HG03571 (cell line): ENCODE results near the gene RASGRF1.

Source experiments
- ATAC-seq: cut with Tn5 transposase; IDR thresholded peaks from one replicate; pipeline ENCODE4 v1.9.1; 2021; ENCODE audit not compliant: unreplicated experiment

RASGRF1 gene

DNA sequence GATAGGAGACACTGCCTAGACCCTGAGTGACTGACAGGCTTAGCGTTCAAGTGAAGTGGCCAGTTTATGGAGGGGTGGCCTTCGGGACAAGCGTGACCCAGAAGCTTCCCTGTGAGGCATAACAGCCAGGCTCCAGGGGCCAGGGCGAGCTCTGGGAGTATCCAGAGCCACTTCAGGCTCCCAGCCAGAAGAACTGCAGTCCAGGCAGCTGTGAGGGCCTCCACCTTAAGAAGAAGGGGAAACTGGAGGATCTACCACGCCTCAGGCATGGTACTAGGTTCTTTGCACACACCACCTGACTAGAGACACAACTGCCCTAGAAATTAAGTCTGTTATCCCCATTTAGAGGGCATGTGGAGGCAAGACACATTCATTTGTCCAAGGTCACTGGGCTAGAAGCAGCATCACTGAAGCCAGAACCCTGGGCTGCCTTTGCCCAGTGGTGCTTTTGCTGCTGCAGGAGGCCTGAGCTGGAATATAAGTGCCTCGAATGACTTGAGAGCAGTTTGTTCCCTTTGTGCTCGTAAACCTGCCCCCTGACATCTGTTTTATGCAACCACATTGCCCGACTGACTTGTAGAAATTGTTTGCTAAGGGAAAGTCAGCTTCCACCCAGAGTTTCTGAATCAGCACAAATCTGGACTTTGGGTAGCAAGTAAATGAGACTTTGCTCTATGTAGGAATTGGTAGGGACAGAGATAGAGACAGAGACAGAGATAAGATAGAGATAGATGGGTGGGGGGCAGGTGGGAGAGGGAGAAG lies 23.3 kb downstream of the RASGRF1 start:
- no peak for ATAC-seq

DNA sequence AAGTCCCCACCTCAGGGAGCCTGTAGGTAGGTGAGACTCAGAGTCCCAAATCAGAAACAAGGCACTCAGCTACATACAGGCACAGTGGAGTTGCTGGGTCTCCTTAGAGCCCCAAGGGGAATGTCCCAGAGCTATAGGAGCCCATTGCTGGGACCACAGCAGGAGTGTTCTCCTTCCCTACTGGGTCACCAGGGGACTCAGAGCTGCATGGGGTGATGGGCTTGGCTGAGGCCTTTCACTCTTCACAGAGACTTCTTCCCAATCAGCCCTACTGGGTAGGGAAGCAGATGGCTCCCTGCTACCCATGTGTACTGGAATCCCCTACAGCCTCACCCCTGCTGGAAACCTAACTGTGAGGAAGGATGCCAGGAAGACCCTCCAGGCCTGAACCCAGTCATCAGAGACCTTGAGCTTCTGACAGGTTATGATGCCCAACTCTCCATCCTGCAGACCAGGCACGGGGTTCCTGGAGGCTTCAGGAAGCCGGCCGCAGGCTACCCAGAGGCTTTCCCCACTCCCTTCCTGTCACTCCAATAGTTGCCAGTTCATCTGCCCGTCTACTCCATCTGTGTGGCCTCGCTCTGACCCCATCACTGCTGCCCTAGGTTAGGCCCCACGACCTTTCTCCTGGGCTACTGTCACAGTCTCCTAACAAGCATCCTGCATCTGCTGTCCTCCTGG lies 24.0 kb downstream of the RASGRF1 start:
- no peak for ATAC-seq

DNA sequence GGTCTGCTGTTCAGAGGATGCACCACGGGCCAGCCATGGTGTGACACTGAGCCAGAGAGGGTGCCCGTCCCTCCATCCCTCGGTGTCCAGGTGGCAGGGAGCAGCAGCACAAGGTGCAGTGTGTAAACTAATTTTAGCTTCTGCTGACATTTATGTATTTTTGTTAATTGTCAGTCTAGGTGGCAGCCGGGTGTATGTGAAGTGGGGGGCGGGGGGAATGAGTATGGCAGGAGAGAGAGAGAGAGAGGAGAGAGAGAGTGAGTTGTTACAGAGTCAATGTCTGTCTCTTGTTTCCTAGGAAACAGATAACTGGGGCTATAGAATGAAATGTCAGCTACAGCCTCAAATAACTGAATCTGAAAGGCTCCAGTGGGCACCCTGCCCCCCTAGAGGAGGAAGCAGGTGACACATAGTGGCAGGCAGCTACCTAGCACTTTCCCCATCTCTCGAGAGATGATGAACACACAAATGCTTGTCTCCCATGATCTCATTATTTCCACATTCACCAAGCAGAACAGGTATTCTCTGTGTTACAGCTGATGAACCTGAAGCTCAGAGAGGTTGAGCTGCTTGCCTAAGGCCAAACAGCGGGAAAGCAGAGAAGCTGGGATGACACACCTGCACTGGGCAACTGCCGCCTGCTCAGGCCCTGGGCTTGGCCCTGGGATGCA lies 24.7 kb downstream of the RASGRF1 start:
- ATAC-seq: no peak

DNA sequence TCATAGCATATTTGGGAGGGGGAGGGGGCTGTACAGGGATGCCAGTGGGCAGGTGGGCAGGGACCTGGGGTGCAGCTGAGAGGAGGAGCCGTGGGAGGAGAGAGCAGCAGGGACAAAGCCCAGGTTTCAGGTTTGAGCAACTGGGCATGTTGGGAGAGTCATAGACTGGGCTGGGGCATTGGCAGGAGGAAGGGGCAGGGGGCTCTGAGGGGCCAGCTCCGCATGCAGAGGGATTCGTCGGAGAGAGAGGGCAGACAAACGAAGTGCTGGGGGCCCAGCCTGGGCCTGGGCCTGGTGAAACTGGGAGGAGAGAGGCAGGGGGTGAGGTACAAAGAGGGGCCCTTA lies 25.2 kb downstream of the RASGRF1 start:
- no peak for ATAC-seq

DNA sequence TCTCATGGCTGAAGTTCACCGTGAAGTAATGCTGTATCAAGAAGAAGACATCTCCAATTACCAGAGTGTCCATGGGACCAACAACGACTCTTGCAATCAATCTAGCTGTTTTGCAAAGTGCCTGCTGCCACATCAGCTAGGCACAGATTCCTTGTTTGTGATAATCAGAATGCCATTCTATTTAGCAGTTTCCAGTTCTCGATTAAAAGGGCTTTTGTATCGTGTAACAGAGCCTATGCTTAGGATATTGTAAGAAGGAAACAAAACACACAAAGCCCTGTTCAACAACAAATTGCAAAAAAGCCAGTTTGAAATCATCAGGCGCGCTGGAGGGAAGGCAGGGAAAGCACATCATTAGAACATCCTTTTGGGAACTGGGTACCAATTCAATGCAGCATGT lies 26.1 kb downstream of the RASGRF1 start:
- ATAC-seq: no peak

DNA sequence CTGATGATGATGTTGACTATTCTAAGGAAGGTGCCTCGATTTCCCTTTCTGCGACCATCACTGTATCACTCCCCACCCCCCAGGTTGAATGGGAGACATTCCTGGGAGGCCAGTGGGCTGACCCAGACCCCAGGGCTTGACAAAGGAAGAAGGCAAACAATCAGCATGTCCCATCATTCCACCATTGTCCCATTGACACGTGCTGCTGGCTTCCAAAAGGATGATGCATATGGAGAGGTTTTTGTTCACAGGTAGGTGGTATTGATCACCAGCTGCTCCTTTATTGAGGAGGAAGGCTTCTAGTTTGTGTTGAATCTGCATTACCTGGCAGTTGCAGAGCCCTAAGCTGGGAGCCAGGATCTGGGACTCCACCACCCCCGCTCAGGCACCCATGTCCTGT lies 30.4 kb downstream of the RASGRF1 start:
- ATAC-seq: no peak

DNA sequence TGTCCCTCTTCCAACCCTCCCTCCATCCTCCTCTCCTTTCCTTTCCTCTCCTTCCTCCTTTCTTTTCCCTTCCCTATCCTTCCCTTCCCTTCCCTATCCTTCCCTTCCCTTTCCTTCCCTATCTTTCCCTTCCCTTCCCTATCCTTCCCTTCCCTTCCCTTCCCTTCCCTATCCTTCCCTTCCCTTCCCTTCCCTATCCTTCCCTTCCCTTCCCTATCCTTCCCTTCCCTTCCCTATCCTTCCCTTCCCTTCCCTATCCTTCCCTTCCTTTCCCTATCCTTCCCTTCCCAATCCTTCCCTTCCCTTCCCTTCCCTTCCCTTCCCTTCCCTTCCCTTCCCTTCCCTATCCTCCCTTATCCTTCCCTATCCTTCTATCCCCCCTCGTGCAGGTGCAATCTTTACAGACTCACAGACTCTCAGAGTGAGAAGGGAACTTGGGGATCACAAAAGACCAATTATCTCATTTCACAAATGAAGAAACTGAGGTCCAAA lies 31.5 kb downstream of the RASGRF1 start:
- ATAC-seq: no peak

DNA sequence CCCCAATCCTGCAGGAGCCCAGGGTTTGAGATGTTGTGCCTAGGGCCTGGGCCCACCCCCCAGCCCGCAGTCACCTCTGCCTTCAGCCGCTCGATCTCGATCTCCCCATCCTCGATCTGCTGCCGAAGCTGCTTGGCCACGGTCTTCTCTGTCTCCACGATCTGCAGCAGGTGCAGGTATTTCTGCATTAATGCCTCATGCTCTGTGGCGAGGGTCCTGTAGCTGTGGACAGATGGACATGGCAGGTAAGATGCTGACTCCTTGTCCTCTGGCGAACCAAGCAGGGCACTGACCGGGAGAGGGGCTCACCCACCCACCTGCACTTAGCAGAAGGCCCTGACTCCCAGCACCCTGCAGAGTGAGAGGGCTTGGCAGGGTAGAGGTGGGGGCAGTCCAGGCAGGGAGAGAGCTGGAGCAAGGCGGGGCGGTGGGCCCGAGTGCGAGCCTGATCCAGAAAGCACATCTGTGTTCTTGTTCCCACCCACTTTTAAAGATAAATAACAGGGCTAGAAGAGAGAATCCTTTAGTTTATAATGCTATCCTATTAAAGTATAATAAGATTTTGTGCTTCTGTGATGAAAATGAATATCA lies 32.2 kb downstream of the RASGRF1 start:
- no peak for ATAC-seq

DNA sequence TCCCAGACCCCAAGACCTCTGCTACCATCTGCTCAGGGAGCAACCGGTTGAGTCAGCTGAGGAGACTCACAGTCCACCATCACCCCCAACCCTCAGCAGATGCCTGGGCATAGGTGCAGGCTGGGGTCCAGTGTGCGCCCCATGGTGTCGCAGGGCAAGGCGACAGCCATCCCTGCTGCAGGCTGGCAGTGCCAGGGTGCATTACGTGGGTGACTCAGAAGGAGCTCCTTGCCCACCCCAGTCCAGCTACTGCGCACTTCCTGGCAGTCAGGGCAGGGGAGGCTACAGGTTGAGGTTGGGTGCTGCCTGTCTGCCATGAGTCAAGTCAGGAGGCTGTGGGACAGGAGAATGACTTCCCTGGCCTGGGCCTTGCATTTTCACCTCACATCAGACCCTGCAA lies 33.5 kb downstream of the RASGRF1 start:
- ATAC-seq: no peak

DNA sequence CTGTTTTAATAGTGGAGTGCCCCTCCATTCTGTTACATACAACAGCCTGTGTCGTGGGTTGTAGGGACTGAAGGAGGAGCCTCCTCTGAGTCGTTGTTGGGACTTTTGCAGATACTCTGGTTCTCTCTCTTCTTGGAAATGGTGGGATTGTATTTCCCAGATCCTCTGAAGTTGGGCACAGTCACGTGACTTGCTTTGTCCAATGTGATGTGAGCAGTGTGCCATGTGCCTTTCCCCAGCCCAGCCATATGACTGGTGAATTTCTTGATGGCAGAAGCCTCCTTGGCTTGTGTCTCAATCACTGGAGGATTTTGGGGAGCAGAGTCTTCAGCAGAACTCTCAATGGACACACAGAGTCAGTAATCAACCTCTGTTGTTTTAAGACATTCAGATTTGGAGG lies 36.2 kb downstream of the RASGRF1 start:
- no peak for ATAC-seq

DNA sequence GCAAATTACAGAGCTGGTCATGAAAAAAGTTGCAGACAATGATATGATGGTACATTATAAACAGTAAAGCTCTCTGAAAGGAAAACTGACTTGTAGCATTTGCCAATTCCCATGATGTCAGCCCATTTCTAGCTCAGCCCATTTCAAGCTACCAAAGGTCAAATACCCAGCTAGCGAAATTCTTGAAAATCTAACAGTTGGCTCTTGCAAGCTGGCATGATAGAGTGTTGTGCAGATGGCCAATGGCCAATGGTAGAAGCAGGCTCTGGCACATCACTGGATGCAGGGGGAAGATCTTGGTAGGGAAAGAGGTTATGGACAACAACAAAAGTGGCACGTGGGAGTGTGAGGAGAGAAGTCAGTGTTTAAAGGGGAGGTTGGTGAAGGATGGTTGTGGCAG lies 36.7 kb downstream of the RASGRF1 start:
- no peak for ATAC-seq

DNA sequence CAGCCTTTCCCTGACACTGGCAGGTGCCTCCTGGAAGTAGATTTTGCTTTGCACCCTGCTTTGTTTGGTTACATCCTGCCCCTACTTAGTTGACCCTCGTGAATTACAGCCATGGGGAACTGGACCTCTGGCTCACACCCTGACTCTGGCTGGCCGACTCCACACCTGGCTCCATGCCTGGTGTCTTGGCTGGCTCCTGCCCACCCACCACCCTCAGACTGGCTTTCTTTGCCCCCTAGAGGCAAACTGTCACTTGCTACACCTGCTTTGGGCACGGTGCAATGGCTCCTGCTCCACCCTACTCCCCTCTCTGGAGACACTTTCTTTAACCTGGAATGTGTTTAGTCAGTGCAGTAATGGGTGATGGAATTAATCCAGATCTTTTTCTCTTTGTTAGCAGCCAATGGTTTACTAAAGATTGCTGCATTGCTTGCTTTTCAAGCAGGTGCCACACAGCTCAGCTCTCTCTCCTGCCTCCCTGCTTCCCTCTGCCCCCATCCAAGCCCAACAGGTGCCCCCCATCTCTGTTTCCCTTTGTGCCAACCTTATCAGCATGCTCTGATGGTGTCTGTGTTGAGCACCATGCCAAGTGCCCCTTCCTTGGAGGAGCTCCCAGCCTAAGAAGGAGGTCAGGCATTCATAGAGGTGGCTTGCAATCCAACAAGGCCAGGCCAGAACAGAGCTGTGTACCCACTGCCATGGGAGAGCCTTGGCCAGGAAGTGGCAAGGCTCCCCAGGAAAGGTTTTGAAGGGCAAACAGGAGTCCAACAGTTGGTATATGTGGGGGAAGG lies 38.4 kb downstream of the RASGRF1 start:
- ATAC-seq: no peak

DNA sequence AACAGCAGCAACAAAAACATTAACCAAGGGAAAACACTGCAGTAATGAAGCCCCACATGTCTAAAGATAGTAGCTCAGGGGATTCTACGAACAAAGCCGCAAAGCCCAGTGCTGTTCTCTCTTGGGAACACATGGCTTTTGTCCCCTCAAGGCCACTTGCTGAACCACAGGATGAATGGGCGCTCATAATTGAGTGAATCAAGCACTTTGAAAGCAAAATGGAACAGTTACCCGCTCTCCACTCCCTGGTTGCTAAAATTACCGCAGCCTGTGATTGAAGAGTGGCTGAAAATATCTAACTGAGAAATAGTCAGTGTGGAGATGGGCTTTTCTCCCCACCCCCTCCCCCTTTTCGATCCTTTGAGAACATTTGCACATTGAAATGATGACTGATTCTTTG lies 39.6 kb downstream of the RASGRF1 start:
- no peak for ATAC-seq

DNA sequence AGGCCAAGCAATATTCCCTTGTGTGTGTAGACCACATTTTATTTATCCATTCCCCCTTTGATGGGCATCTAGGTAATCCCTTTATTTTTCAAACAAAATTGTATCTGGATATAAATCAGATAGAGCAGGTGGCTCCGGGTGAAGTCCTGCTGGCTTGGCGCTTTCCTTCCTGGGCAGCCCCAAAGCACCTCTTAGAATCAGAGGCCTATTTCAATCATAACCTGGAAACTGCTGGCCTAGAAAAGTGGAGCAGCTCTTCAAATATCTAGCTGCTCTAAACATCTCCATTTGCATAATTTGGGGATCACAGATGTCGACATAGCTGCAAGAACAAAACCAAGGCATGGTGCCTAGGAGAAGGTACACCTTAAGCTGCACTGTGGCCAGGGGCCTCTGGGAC lies 40.2 kb downstream of the RASGRF1 start:
- no peak for ATAC-seq

DNA sequence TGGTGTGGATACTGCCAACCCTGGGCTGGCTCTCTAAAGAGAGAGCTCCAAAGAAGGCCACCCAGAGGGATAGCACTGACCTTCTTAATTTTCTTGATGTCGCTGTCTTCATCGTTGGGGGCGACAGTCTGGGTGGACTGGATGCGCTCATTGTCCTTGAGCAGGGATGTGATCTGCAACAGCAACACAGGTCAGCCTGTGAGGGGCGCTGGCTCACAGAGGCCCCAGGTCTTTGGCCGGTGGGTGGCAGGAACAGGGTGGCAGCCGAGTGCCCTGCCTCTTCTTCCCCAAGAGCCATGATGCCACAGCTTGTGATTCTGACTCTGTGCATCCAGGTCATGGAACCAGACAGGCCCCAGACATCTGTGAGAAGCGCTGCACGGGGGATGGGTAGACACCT lies 41.2 kb downstream of the RASGRF1 start:
- ATAC-seq: no peak

DNA sequence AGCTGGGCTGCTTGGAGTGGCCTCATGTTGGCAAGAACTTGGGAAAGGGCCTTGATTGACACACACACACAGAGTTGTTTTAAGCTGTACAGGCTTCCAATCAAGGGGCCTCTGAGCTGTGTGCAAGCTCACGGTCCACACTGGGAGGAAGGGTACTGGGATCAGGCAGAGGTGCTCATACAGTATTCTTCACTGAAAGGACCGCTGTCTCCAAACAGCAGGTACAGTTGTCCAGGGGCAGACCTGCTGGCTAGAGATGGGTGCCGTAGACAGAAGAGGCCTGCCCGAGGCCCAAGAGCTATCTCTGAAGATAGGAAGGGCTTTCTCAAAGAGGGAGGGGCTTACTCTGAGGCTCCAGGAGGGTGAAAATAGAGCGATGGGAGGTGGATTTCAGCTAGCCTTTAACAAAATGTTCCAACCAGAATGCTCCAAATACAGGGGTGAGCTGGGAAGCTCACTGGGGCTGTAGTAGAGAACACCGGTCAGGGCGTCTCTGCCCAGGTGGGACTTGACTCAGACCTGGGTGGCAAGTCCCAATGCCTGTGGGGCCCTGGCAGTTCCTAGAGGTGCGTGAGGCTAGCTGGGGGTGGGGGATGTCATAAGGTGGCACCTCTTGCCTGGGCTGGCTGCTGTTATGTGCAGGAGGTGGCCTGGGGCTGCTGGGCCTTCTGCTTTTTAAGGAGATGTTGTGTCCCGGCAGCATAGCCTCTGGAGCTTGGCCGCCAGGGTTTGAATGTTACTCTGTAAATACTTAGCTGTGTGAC lies 42.7 kb downstream of the RASGRF1 start:
- no peak for ATAC-seq

DNA sequence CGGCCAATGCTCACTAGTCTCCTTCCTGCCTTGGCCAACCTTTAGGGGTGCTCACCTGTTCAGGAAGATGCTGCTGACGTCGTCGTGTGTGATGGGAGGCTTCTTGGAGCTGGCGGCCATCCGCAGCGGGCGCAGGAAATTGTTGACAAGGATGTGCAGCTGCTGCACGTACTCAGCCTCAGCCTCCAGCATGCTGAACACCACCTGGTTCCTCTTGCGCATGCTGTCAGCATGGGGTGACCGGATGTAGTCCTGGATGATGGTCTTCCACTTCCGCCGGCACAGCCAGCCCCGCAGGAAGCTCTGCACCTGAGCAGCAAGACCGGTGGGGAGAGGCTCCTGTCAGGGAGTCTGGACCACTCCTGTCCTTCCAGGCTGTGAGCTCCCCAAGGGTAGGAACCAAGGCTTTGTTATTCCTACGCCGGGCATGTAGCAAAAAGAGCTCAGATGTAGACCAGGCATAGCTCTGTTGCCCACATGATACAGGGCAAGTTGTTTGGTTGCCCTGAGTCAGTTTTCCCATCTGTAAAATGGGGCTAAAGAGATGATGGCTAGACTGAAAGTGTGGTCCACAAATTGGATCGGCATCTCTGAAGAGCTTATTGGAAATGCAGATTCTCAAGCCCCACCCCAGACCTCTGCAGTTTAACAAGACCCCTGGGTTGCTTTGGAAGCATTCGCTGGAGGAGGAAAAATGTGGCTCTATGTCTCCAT lies 43.7 kb downstream of the RASGRF1 start:
- ATAC-seq: no peak

DNA sequence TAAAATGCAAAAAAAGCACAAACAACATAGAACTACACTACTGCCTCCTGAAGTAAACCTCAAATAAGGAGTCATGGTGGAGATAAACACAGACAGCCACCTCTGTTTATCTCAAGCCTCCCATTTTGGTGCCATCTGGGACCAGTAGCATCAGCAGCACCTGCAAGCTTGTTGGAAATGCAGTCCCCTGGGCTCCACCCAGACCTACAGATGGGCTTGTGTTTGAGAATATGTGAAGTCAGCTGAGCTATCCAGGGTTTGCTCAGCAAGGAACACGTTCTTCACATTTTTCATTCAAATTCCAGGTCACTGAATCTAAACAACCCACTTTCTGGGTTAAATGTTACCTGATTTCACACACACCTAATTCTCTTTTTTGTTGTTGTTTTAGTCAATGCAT lies 45.5 kb downstream of the RASGRF1 start:
- no peak for ATAC-seq

DNA sequence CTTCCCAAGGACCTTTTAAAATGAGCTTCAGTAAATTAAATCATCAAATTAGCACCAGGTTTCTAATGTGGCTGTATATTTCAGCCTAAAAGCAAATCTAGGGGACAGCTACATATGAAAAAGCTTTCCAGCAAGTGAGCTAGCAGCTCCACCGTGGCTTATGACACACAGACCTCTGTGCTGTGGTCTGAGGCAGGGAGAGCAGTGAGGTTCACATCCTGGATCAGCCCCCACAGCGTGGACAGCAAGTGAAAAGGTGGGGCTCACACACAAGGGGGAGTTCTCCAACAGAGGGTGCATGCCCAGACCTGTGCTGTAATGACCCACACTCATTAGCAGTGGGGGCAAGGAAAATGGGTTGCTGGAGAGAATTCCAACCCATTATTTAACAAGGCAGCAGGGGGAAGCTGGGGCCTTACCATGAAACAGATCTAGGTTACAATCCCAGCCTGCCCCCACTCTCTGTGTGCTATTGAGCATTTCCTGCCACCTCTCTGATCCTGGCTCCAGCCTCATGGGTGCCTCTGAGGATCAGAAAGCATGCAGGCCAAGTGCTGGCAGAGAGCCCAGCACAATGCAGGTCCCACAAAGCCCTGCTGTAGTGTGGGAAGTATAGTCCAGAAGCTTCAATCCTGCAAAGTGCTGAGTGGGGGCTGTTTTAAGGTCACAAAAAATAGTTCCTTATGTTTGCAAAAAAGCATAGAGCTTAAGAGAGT lies 48.2 kb downstream of the RASGRF1 start:
- ATAC-seq: no peak
